Measurements from ENCODE around the gene GRHL1.

Gene GRHL1

GRCh38 chr2:9995059-9995458 lies 43.6 kb downstream of the GRHL1 start:
- DNase-seq = no peak

DNA sequence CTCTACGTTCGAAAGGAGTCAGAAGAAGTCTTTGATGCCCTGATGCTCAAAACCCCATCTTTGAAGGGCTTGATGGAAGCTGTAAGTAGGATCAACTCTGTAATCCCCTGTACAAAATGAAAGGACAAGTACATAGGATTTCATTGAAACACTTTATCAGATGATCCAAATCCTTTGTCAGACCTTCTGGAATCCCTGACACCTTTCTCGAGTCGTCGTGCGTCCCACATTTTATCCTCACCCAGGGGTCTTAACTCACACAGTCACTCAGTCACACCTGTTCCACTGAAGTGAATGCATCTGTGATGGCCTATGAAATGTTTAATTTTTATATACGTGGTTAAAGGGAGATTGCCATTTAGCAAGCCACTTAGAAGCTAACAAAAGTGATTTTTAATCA lies 44.8 kb downstream of the GRHL1 start:
- DNase-seq = no peak

- no peak for DNase-seq
Observed at GRCh38 chr2:9997936-9998335, 46.4 kb downstream of the GRHL1 start.

DNA sequence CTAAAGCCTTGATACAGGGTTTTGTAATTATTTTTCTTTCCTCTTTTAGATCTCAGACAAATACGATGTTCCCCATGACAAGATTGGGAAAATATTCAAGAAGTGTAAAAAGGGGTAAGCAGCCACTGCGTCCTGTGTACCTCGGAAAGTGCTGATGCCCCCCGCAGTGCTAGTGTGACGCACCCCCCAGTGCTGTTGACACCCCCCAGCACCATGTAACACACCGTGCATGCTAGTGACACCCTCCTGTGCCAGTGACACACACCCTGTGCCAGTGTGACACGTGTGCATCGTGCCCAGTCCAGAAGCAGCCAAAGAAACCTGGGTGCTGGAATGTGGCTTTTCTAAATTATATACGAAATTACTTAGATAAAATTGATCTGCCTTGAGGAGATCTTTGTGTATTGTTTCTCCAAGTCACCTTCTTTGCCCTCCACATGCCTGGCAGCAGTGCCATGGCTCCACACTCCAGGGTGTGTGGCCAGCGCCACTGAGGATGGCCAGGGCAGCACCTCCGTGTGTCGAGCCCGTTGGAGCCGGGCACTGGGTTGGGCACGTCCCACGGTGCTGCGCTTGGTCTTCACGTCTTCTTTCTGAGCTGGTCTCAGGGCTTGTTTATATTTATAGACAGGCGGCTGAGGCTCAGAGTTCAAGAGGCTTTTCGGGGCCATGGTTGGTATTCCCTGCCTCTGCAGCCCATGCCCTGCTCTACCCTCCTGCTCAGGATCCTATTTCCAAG lies 47.6 kb downstream of the GRHL1 start:
- DNase-seq = no peak

GRCh38 chr2:9999693-10000092 lies 48.2 kb downstream of the GRHL1 start:
- DNase-seq = no peak

GRCh38 chr2:10000541-10000940 lies 49.0 kb downstream of the GRHL1 start:
- DNase-seq = no peak

GRCh38 chr2:10001586-10001985 lies 50.1 kb downstream of the GRHL1 start:
- no peak for DNase-seq

DNA sequence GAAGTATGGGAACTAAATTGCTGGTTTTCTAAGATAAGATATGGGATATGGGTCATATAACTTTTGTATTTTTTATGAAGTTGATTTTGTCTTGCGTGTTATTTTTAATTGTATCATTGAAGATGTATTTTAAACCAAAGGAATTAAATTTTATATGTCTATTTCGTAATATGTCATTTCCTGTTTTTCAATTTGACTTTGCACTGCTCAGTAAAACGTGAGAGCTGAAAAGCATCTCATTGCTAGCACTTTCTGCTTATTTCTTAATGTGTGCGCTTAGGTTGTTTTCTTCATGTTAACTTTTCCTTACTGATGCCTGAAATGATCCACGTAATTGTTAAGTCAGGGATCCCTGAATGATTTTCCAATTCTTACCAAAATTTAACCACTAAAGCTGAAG lies 50.6 kb downstream of the GRHL1 start:
- no peak for DNase-seq

- no peak for DNase-seq
Observed at GRCh38 chr2:10002681-10003080, 51.2 kb downstream of the GRHL1 start.

DNA sequence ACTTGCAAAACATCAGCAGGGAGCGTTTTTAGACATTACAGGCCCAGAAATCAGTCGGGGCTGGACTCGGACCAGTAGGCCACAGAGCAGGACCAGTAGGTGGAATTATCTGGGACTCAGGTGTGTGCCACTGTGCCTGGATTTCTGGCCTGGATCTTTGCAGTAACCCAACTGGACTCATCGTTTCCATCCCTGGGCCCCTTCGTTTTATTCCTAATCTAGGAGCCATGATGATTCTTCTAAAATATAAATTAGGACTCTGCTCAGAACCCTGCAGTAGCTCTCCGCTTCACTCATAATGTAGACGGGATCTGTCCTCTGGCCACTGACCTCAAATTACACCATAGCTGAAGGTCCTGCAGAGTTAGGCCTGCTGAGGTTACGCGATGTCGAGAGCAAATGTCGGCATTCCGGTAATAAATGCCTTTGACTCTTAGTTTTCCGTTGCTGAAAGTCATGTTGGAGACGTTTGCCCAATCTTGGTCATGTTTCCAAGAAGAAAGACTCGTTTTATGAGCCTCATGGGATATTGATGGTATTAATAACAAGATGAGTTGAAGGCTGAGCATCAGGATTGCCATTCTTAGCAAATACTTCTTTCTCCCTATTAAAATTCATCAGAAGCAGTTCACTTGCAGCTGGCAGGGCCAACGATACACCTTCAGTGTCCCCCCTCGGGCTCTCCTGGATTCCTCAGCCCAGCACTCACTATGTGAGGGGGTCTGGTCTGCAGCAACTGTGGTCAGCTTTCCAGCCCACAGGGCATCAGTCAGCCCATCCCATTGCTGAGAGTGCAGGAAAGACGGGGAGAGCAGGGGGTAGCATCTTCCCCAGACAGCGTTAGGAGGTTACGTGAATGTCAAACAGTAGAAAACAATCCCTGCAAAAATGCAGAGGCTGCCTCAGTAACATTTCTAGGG lies 52.0 kb downstream of the GRHL1 start:
- DNase-seq = no peak

GRCh38 chr2:10004401-10004800 lies 52.9 kb downstream of the GRHL1 start:
- DNase-seq = no peak

DNA sequence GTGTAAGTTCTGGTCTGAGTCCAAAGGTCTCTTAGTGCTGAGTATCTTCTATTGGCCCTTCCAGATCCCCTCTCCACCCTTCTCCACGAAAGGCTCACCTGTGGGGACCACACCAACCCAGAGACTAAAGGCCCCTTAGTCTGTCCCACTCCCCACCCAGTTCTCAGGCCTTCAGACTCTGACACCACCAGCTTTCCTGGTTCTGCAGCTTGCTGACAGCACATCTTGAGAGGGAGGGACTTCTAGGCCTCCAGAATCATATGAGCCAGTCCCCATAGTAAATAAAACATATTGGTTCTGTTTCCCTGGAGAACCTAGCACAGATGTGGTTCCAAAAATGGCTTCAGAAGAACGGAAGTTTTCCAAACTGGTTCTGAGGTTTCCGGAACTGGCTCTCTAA lies 53.3 kb downstream of the GRHL1 start:
- no peak for DNase-seq

GRCh38 chr2:10005461-10006235 lies 54.2 kb downstream of the GRHL1 start:
- DNase-seq = no peak

GRCh38 chr2:10006236-10007161 lies 55.0 kb downstream of the GRHL1 start:
- peak; percentile 31 for DNase-seq

- no peak for DNase-seq
Observed at GRCh38 chr2:10007435-10007834, 55.9 kb downstream of the GRHL1 start.

DNA sequence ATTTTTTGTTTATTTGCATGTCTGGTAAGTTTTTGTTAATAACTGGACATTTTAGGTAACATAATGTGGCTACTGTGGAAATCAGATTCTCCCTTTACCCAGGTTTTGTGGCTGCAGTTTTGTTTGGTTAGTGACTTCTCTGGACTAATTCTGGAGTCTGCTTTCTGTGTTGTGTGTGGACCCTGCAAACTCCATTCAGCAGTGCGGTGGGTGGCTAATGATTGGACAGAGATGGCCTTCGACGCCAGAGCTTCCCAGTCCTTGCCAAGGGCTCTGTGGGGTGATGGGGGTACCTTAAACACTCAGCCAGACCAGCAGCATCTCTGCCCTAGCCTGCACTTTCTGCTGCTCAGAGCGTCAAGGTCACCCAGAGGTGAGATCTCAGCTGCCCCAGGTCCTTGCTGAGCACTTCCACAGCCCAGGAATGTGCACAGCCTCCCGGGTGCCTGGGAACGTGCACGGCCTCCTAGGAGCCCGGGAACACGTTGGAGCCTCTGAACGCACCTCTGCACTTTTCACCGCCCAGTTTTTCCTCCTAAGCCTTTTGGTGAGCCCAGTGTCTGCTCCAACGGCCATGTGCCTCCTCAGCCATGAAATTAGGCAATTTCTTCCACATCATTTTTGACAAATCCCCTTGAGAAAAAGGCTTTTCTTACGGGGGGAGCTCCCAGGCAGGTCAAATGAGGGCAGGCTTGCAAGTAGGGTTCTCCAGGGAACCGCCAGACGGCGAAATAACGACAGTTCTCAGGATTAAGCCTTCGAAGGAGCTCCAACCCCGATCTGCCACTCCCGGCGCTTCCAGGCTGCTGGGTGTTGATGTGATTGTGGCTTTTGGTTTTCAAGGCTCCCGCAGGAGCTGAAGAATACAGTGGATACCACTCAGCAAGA lies 56.7 kb downstream of the GRHL1 start:
- DNase-seq = no peak

- DNase-seq = no peak
Observed at GRCh38 chr2:10008809-10009176, 57.3 kb downstream of the GRHL1 start.

DNA sequence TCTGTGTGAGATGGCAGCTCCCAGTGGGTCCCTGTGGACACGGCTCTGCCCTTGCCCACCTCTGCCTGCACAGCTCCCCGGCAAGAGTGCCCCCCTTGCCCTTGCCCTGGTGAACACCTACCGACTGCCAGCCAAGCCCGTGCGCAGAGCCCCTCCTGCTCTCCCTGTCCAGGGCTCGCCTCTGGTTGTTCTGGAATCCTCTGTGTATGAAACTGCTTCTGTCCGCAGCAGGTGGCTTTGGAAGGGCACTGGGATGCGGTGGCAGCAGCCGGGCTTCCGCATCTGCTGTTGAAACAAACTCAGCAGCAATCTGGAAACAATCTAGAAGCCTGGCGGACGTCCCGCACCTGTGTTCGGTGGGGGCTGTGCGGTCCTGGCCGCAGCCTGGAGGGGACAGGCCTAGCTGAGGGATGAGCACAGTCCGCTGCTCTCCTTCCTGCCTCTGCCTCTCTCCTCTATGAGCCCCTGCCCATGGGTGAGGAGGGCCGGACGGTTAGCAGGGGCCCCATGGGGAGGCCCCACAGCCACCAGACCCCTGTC lies 57.8 kb downstream of the GRHL1 start:
- DNase-seq = no peak

GRCh38 chr2:10009811-10010781 lies 58.6 kb downstream of the GRHL1 start:
- no peak for DNase-seq

Data from NCI-H1092 treated with DMSO at 0.1 percent for 48 hours (cell line).